ENCODE results near the gene MDK. TPM values are rescaled to one million over a fixed set of nuclear protein-coding genes. Genes with fewer than 3 reads are reported as not detected.

The MDK gene
- total and polyA plus RNA-seq, 2 donors (not counting 3 experiments of a cell fraction or from before 2014, with no cell fraction given), result 331 to 893 TPM

- no peak overlapping the region for H2AFZ ChIP-seq (ENCODE audit: low read depth, low read length)
- no peaks in the 10 kb centered on the region for H3K27me3 ChIP-seq (ENCODE audit: control insufficient read depth in 2 of 2, insufficient read depth in 2 of 2, low read length in 2 of 2)
- H3K9ac ChIP-seq (replicated peaks; ENCODE audit: extremely low read depth, insufficient read depth, low read length), result peak overlapping the region; percentile 53
- FAIRE-seq (no peak), DNase-seq (ENCODE audit: low read depth, low spot score) (no peak)
- H3K36me3 ChIP-seq (ENCODE audit: control insufficient read depth in 2 of 2, extremely low read depth in 1 of 2, insufficient read depth in 2 of 2, low read length in 2 of 2), result no peaks in the 10 kb centered on the region
- no peak overlapping the region for H3K4me3 ChIP-seq (replicated peaks in 1 of 3; ENCODE audit: insufficient read depth in 1 of 3, low read depth in 1 of 3, low read length in 3 of 3)
- peaks cover 34% of the 10 kb centered on the region for H3K4me1 ChIP-seq (ENCODE audit: control insufficient read depth, extremely low read depth, insufficient read depth, low read length)
- dilution Hi-C loops (cut with MboI; ENCODE audit: extremely low pct_ligation_motif_present, low sequenced_read_pairs) (no loop called here), intact Hi-C loops (cut with micrococcal nuclease) (loop anchor here (1.0 kb wide), 2 partner anchors 10 to 15 kb away; partner anchors contain the start of gene DGKZ)
- peak overlapping the region; percentile 32 for H3K4me2 ChIP-seq (ENCODE audit: insufficient read depth, low read length)
- ChIA-PET POLR2A (no interaction called here), CTCF (interaction anchor here (1.2 to 11.6 kb wide), 4 partner anchors 10 to 124 kb away, joined by 3 to 200 read pairs (median 6); partner anchors contain the start of genes CHRM4 and DGKZ)
- no peaks in the 10 kb centered on the region for H3K9me1 ChIP-seq (replicated peaks; ENCODE audit: control insufficient read depth, extremely low read depth, insufficient read depth, low read length)
- no peaks in the 10 kb centered on the region for H4K20me1 ChIP-seq (replicated peaks; ENCODE audit: control insufficient read depth, extremely low read depth, insufficient read depth, low read length)
- BruUV-seq (replicated peaks), result no TSS peak
- TF ChIP-seq EZH2 (IDR thresholded peaks at IDR 0.05; ENCODE audit: borderline replicate concordance, low read depth, low read length, severe bottlenecking) (no peak), JUN (IDR thresholded peaks at IDR 0.05; ENCODE audit: borderline replicate concordance, insufficient read depth, insufficient read length, low read depth) (no peak), FOS (IDR thresholded peaks at IDR 0.05; ENCODE audit: borderline replicate concordance, insufficient read depth, low read length) (no peak), POLR2A (IDR thresholded peaks at IDR 0.05; ENCODE audit: low read depth, low read length) (no peak), MAX (IDR thresholded peaks at IDR 0.05; ENCODE audit: insufficient read depth, insufficient read length) (no peak), CTCF (IDR thresholded peaks at IDR 0.05; ENCODE audit: extremely low read depth in 1 of 2, insufficient read depth in 1 of 2, low read depth in 1 of 2, low read length in 2 of 2) (no peak), POLR2AphosphoS5 (IDR thresholded peaks at IDR 0.05; ENCODE audit: insufficient read depth, low read depth, low read length) (no peak), GATA2 (IDR thresholded peaks at IDR 0.05; ENCODE audit: insufficient read depth, insufficient read length, low read depth, low read length) (no peak), MYC (IDR thresholded peaks at IDR 0.05; ENCODE audit: low read depth, low read length) (no peak)
- peak overlapping the region; percentile 80 for H3K27ac ChIP-seq (ENCODE audit: insufficient read depth, low read depth, low read length)
- H3K9me3 ChIP-seq (replicated peaks; ENCODE audit: control insufficient read depth, insufficient read depth, low read length), result no peaks in the 10 kb centered on the region
- peaks cover 42% of the 10 kb centered on the region for H3K79me2 ChIP-seq (ENCODE audit: control insufficient read depth, insufficient read depth, low read length)
Observed at GRCh38 chr11:46362156-46363030, 19.1 kb upstream of the MDK start.
